Activated T-helper 1 cell treated with anti-CD3 and anti-CD28 coated beads, Interleukin-12 subunit alpha, Interleukin-12 subunit beta, Interleukin-2, Interleukin-4 antibody, amounts not matched to agents 30 ng/mL and 10 ng/mL and 1 ng/mL, durations not matched to agents 14 hours and 24 hours and 36 hours (primary cell): ENCODE results near the gene TMEM242. TPM values are rescaled to one million over a fixed set of nuclear protein-coding genes. Genes with fewer than 3 reads are reported as not detected.

Experiments
- DNase-seq: peaks from one replicate; pipeline ENCODE4 v3.0.0; 2021; ENCODE audit warnings: low spot score
- H3K27ac Mint-ChIP-seq: one replicate; pipeline ENCODE4 v1.8.0; 2021; ENCODE audit warnings: mild to moderate bottlenecking, mixed read lengths
- H3K27me3 Mint-ChIP-seq: one replicate; pipeline ENCODE4 v1.8.0; 2022; ENCODE audit warnings: mild to moderate bottlenecking, moderate library complexity, mixed read lengths; ENCODE audit not compliant: insufficient read depth
- H3K36me3 Mint-ChIP-seq: one replicate; pipeline ENCODE4 v1.8.0; 2021; ENCODE audit warnings: low read depth, mixed read lengths
- H3K4me1 Mint-ChIP-seq: one replicate; pipeline ENCODE4 v1.8.0; 2021; ENCODE audit warnings: low read depth, mixed read lengths
- H3K4me3 Mint-ChIP-seq: one replicate; pipeline ENCODE4 v1.8.0; 2021; ENCODE audit warnings: mild to moderate bottlenecking, moderate library complexity, mixed read lengths
- H3K9me3 Mint-ChIP-seq: one replicate; pipeline ENCODE4 v1.8.0; 2021; ENCODE audit warnings: mixed read lengths
- intact Hi-C: fragments of 100-400 bp; cut with micrococcal nuclease; formaldehyde crosslinking; loops from one replicate; pipeline ENCODE4 v1.15.1; 2024
- total RNA-seq: library from RNA; stranded (reverse); gene quantifications from 2 replicates; pipeline ENCODE4 v1.2.3, GENCODE V29; 2022

Gene TMEM242
- total RNA-seq, 1 donor from 2014 or later = 10.1 TPM

GRCh38 chr6:157271911-157272310 is 51.4 kb downstream of the TMEM242 start:
- H3K27ac Mint-ChIP-seq = no peak overlapping the region
- H3K27me3 Mint-ChIP-seq = peaks cover 5% of the 10 kb centered on the region
- DNase-seq = no peak
- no peak overlapping the region for H3K4me3 Mint-ChIP-seq
- intact Hi-C loops = loop anchor here (5.0 to 10.0 kb wide), 2 partner anchors 165 to 1957 kb away; partner anchors contain the start of gene TFB1M
- peaks cover 4% of the 10 kb centered on the region for H3K4me1 Mint-ChIP-seq
- no peaks in the 10 kb centered on the region for H3K36me3 Mint-ChIP-seq
- peaks cover 10% of the 10 kb centered on the region for H3K9me3 Mint-ChIP-seq

DNA sequence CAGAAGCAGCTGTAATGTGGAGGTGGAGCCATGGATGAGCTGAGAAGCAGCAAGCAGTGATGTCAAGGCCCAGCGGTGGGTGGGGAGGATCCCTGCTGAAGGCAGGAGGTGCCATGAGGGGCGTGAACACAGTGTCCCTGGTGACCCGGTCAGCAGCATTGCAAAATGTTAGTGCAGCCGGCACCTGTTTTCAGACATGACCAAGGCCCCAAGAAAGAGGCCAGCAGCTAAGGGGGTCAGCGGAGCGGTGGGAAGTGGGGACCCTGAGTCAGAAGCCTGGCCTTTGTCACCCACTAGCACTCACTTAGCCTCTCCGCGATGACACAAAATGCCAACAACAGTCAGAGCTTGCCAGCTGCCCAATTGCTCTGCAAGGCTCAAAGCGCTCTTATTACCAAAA is 51.9 kb downstream of the TMEM242 start:
- DNase-seq = no peak
- Mint-ChIP-seq H3K36me3 (no peaks in the 10 kb centered on the region), H3K9me3 (peaks cover 10% of the 10 kb centered on the region), H3K27me3 (peaks cover 2% of the 10 kb centered on the region), H3K4me1 (peaks cover 4% of the 10 kb centered on the region), H3K27ac (no peak overlapping the region), H3K4me3 (no peak overlapping the region)
- intact Hi-C loops = loop anchor here (5.0 to 10.0 kb wide), 2 partner anchors 164 to 1957 kb away; partner anchors contain the start of gene TFB1M

- Mint-ChIP-seq H3K4me1 (peaks cover 4% of the 10 kb centered on the region), H3K27me3 (peaks cover 2% of the 10 kb centered on the region), H3K27ac (no peak overlapping the region), H3K4me3 (no peak overlapping the region), H3K36me3 (no peaks in the 10 kb centered on the region), H3K9me3 (peaks cover 10% of the 10 kb centered on the region)
- intact Hi-C loops = loop anchor here (5.0 to 10.0 kb wide), 2 partner anchors 164 to 1956 kb away; partner anchors contain the start of gene TFB1M
- no peak for DNase-seq
Measured at GRCh38 chr6:157270916-157271315, 52.4 kb downstream of the TMEM242 start.

DNA sequence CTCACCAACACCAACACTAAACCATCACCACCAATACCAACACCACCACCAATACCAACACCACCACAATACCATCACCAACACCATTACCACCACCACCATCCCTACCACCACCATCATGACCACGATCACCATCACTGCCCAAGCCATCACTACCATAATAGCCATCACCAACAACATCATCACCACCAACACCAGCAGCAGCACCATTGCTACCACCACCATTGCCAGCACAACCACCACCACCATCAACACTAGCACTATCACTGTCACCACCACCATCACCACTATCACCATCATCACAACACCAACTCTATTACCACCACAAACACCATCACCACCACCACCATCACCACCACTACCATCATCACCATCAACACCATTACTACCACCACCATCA is 53.0 kb downstream of the TMEM242 start:
- H3K27ac Mint-ChIP-seq = peak overlapping the region; percentile 8
- no peaks in the 10 kb centered on the region for H3K36me3 Mint-ChIP-seq
- H3K4me1 Mint-ChIP-seq = peaks cover 4% of the 10 kb centered on the region
- intact Hi-C loops = loop anchor here (5.0 to 10.0 kb wide), 2 partner anchors 163 to 1956 kb away; partner anchors contain the start of gene TFB1M
- DNase-seq = no peak
- no peaks in the 10 kb centered on the region for H3K27me3 Mint-ChIP-seq
- peaks cover 10% of the 10 kb centered on the region for H3K9me3 Mint-ChIP-seq
- no peak overlapping the region for H3K4me3 Mint-ChIP-seq

- Mint-ChIP-seq H3K27me3 (no peaks in the 10 kb centered on the region), H3K36me3 (no peaks in the 10 kb centered on the region), H3K9me3 (peaks cover 10% of the 10 kb centered on the region), H3K27ac (no peak overlapping the region), H3K4me1 (peaks cover 4% of the 10 kb centered on the region), H3K4me3 (no peak overlapping the region)
- no peak for DNase-seq
- intact Hi-C loops = no loop called here
Measured at GRCh38 chr6:157269261-157269794, 54.0 kb downstream of the TMEM242 start.

GRCh38 chr6:157268835-157269234 is 54.5 kb downstream of the TMEM242 start:
- intact Hi-C loops = no loop called here

GRCh38 chr6:157268396-157268795 is 54.9 kb downstream of the TMEM242 start:
- Mint-ChIP-seq H3K27ac (no peak overlapping the region), H3K4me3 (no peak overlapping the region), H3K27me3 (no peaks in the 10 kb centered on the region), H3K9me3 (peaks cover 10% of the 10 kb centered on the region), H3K4me1 (no peaks in the 10 kb centered on the region), H3K36me3 (no peaks in the 10 kb centered on the region)
- intact Hi-C loops = no loop called here
- DNase-seq = no peak

More at GRCh38 chr6:157268835-157269234, 54.5 kb downstream of the TMEM242 start:
- Mint-ChIP-seq H3K27ac (no peak overlapping the region), H3K4me1 (peaks cover 2% of the 10 kb centered on the region), H3K9me3 (peaks cover 10% of the 10 kb centered on the region), H3K36me3 (no peaks in the 10 kb centered on the region), H3K4me3 (no peak overlapping the region), H3K27me3 (no peaks in the 10 kb centered on the region)
- DNase-seq = no peak

GRCh38 chr6:157267654-157268053 is 55.7 kb downstream of the TMEM242 start:
- H3K27me3 Mint-ChIP-seq = no peaks in the 10 kb centered on the region
- no peaks in the 10 kb centered on the region for H3K4me1 Mint-ChIP-seq
- H3K4me3 Mint-ChIP-seq = no peak overlapping the region
- H3K9me3 Mint-ChIP-seq = peaks cover 10% of the 10 kb centered on the region
- H3K27ac Mint-ChIP-seq = no peak overlapping the region
- no peak for DNase-seq
- intact Hi-C loops = no loop called here
- H3K36me3 Mint-ChIP-seq = no peaks in the 10 kb centered on the region

DNA sequence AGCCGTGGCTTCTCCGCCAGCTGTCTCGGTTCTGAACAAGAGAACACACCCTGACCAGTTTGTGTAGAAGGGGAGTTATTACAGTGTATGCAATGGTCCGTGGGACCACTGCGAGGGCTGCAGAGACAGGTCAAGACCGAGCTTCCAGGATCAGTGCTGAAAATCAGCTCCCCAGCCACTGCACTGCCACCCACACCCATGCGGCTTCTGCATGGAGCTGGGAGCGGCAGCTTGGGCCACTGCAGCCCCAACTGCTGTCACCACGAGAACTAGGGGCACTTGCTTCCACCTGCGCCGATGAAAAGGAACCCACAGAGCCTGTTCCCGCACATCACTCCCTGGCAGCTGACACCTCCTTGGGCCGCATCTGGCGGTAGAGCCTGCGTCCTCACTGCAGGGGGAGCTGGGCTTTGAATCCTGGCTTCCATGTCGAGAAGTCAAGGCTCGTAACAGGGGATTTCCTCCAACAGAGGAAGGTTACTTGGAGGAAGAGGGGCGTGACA is 56.2 kb downstream of the TMEM242 start:
- intact Hi-C loops = no loop called here
- Mint-ChIP-seq H3K4me3 (no peak overlapping the region), H3K4me1 (no peaks in the 10 kb centered on the region), H3K27me3 (no peaks in the 10 kb centered on the region), H3K27ac (no peak overlapping the region), H3K36me3 (no peaks in the 10 kb centered on the region), H3K9me3 (peaks cover 10% of the 10 kb centered on the region)
- no peak for DNase-seq

DNA sequence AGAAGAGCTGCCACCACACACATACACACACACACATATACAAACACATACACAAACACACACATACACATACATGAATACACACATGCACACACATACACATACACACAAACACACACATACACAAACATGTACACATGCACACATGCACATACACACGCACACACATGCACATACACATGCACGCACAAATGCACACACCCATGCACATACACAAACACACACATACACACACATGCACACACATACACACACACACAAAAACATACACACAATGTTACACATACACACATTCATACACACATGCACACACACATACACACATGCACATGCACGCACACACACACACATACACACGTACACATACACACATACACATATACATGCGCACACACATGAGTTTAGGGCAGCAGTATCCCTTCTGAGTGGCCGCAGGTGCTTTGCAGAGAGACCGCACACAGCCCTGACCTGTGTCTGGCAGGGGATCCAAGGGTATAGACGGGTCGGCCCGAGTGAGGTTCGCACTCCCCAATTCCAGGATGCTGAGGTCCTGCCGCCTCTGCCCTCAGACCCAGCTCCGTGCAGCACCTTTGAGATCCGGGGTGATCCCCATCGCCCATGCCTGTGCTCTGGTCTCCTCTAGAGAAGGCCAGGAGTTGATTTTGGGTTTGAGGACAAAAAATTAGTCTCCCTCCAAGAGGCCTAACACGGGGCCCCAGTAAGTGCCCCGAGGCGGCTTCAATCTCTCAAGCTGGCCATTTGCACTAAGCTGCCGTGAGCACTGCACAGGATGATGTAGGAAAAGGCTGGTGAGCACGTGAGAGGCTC is 56.8 kb downstream of the TMEM242 start:
- peaks cover 5% of the 10 kb centered on the region for H3K27me3 Mint-ChIP-seq
- H3K27ac Mint-ChIP-seq = no peak overlapping the region
- intact Hi-C loops = no loop called here
- no peak for DNase-seq
- no peaks in the 10 kb centered on the region for H3K4me1 Mint-ChIP-seq
- peaks cover 10% of the 10 kb centered on the region for H3K9me3 Mint-ChIP-seq
- no peak overlapping the region for H3K4me3 Mint-ChIP-seq
- no peaks in the 10 kb centered on the region for H3K36me3 Mint-ChIP-seq

DNA sequence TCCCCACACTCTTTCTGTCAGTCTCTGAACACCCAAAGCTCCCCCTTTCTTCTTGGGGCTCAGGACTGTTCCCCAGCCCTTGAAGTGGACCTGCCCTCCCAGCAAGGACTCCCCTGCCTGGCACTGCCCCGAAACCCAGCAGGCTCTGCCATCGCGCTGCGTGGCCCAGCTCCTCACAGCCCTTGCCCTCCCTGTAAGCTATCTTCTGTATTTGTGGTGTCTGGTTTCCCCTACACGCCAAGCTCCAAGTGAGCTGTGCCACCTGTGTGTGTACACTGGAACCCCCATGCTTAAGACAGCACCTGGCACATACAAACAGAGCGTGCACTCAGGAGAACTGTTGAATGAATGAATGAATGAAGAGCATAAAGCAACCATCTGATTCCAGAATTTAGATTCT is 57.7 kb downstream of the TMEM242 start:
- intact Hi-C loops = no loop called here
- H3K9me3 Mint-ChIP-seq = peaks cover 9% of the 10 kb centered on the region
- H3K4me1 Mint-ChIP-seq = no peaks in the 10 kb centered on the region
- H3K4me3 Mint-ChIP-seq = no peak overlapping the region
- H3K27me3 Mint-ChIP-seq = peaks cover 5% of the 10 kb centered on the region
- no peak overlapping the region for H3K27ac Mint-ChIP-seq
- no peaks in the 10 kb centered on the region for H3K36me3 Mint-ChIP-seq
- DNase-seq = no peak

GRCh38 chr6:157265186-157265585 is 58.1 kb downstream of the TMEM242 start:
- intact Hi-C loops = no loop called here
- Mint-ChIP-seq H3K4me1 (no peaks in the 10 kb centered on the region), H3K27me3 (peaks cover 5% of the 10 kb centered on the region), H3K27ac (no peak overlapping the region), H3K9me3 (peaks cover 4% of the 10 kb centered on the region), H3K36me3 (no peaks in the 10 kb centered on the region), H3K4me3 (no peak overlapping the region)
- DNase-seq = no peak

DNA sequence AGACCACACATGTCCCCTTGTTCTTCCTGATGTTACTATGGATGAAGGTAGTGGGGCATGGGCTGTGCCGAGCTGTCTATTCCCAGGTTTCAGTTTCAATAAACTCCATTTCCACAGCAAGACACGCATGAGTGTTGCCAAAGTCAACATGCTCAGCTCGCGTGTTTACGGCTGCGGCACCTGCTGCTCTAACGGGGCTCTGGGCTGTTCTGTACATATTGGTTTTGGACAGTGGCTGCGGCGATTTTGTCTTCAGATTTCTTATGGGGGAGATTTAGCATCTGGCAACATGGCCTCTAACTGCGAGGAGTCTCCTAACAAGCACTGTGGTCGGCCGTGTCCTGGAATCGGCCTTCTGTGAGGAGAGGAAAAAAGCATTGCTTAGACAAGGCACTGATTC is 58.6 kb downstream of the TMEM242 start:
- Mint-ChIP-seq H3K9me3 (no peaks in the 10 kb centered on the region), H3K27ac (no peak overlapping the region), H3K4me3 (no peak overlapping the region), H3K27me3 (peaks cover 8% of the 10 kb centered on the region), H3K4me1 (peaks cover 2% of the 10 kb centered on the region), H3K36me3 (no peaks in the 10 kb centered on the region)
- intact Hi-C loops = no loop called here
- no peak for DNase-seq
